H1 (cell line): ENCODE data around the gene NEUROD1. TPM values are rescaled to one million over a fixed set of nuclear protein-coding genes. Genes with fewer than 3 reads are reported as not detected.

Experiments used
- CTCF ChIA-PET: fragments of 300-600 bp; sonication (Branson Sonifier 250); formaldehyde crosslinking; loops from one replicate; lab custom pipeline; 2021; ENCODE audit not compliant: partially characterized antibody; lab: Charles Lee
- POLR2A ChIA-PET: fragments of 300-600 bp; sonication (Branson Sonifier 250); formaldehyde crosslinking; loops from one replicate; lab custom pipeline; 2021; ENCODE audit warnings: inconsistent platforms; ENCODE audit not compliant: partially characterized antibody; lab: Charles Lee
- DNase-seq, 2 experiments: peaks; one replicate each; pipeline versions ENCODE4 v3.0.0 to v3.0.0-alpha.2; 2010 to 2022; ENCODE audit warnings: low spot score in 2 of 2, low read depth in 1 of 2, mixed read lengths in 1 of 2
- FAIRE-seq: peaks from 2 replicates; lab custom pipeline; 2011; peaks lifted over from hg19 to GRCh38; lab: Jason Lieb, UNC
- H2AFZ ChIP-seq: 2 replicates; pipeline ENCODE4 v1.8.1; 2012; ENCODE audit warnings: low read length, inconsistent platforms
- H2AK5ac ChIP-seq: 2 replicates; pipeline ENCODE4 v1.6.1; 2013; ENCODE audit warnings: low read depth, low read length
- H2BK120ac ChIP-seq: replicated peaks from 2 replicates; pipeline ENCODE3; 2013; ENCODE audit warnings: low read depth, low read length, inconsistent platforms
- H2BK12ac ChIP-seq: 2 replicates; pipeline ENCODE4 v1.6.1; 2013; ENCODE audit warnings: low read depth, low read length
- H2BK15ac ChIP-seq: 2 replicates; pipeline ENCODE4 v1.6.1; 2013; ENCODE audit warnings: low read length
- H2BK20ac ChIP-seq: 2 replicates; pipeline ENCODE4 v1.6.1; 2013; ENCODE audit warnings: low read length
- H2BK5ac ChIP-seq: 2 replicates; pipeline ENCODE4 v1.6.1; 2013; ENCODE audit warnings: low read depth, low read length
- H3K14ac ChIP-seq: 2 replicates; pipeline ENCODE4 v1.6.1; 2013; ENCODE audit warnings: inconsistent platforms; ENCODE audit not compliant: insufficient read length
- H3K18ac ChIP-seq: 2 replicates; pipeline ENCODE4 v1.6.1; 2013; ENCODE audit warnings: low read length; ENCODE audit errors: extremely low read depth
- H3K23ac ChIP-seq: 2 replicates; pipeline ENCODE4 v1.6.1; 2013; ENCODE audit warnings: inconsistent platforms; ENCODE audit not compliant: insufficient read length
- H3K23me2 ChIP-seq: 2 replicates; pipeline ENCODE4 v1.6.1; 2013; ENCODE audit warnings: low read depth, low read length
- H3K27ac ChIP-seq: 2 replicates; pipeline ENCODE4 v1.6.1; 2011; ENCODE audit warnings: low read depth, low read length, inconsistent platforms
- H3K27me3 ChIP-seq, 4 experiments: replicated peaks in 1 of 4; 1 replicate in 1 of 4; 2 replicates in 3 of 4; pipeline versions ENCODE4 v1.6.1 to v1.8.1; 2011 to 2013; ENCODE audit warnings: low read length in 3 of 4, mild to moderate bottlenecking in 3 of 4, inconsistent platforms in 2 of 4, mixed read lengths in 2 of 4, moderate library complexity in 1 of 4; ENCODE audit not compliant: control insufficient read depth in 3 of 4, insufficient read depth in 3 of 4; ENCODE audit errors: extremely low read depth in 1 of 4
- H3K36me3 ChIP-seq, 4 experiments: 2 replicates each; pipeline versions ENCODE4 v1.6.1 to v1.8.1; 2011 to 2013; ENCODE audit warnings: mild to moderate bottlenecking in 4 of 4, low read length in 3 of 4, moderate library complexity in 2 of 4, control low read depth in 1 of 4, inconsistent platforms in 1 of 4; ENCODE audit not compliant: insufficient read depth in 4 of 4, control insufficient read depth in 2 of 4
- H3K4ac ChIP-seq: replicated peaks from 2 replicates; pipeline ENCODE3; 2013; ENCODE audit warnings: low read length, low read depth, mixed read lengths, inconsistent platforms; ENCODE audit not compliant: insufficient read length
- H3K4me1 ChIP-seq, 4 experiments: replicated peaks in 1 of 4; 1 replicate in 1 of 4; 2 replicates in 3 of 4; pipeline versions ENCODE4 v1.6.1 to v1.8.1; 2011 to 2013; ENCODE audit warnings: low read length in 3 of 4, inconsistent platforms in 2 of 4, mixed read lengths in 1 of 4; ENCODE audit not compliant: insufficient read depth in 4 of 4, control insufficient read depth in 3 of 4
- H3K4me2 ChIP-seq, 2 experiments: 2 replicates each; pipeline versions ENCODE4 v1.6.1 to v1.8.1; 2011 to 2013; ENCODE audit warnings: low read depth in 2 of 2, low read length in 2 of 2, control low read depth in 1 of 2, inconsistent platforms in 1 of 2, mild to moderate bottlenecking in 1 of 2; ENCODE audit not compliant: insufficient read depth in 1 of 2
- H3K4me3 ChIP-seq, 4 experiments: fragments of 200-600, 300-600 bp in 1 of 4; sonication (generic), shearing (Covaris generic), sonication (Bioruptor Twin) in 1 of 4; 2 replicates each; pipeline versions ENCODE4 v1.5.1 to v1.8.1; 2011 to 2016; ENCODE audit warnings: low read length in 4 of 4, low read depth in 3 of 4, control low read depth in 2 of 4, inconsistent platforms in 2 of 4, mild to moderate bottlenecking in 2 of 4, mixed read lengths in 1 of 4, moderate library complexity in 1 of 4; ENCODE audit not compliant: insufficient read depth in 2 of 4; ENCODE audit errors: extremely low read depth in 1 of 4
- H3K56ac ChIP-seq: replicated peaks from 2 replicates; pipeline ENCODE3; 2013; ENCODE audit warnings: low read depth, mild to moderate bottlenecking, mixed read lengths, low read length, inconsistent platforms; ENCODE audit not compliant: insufficient read length
- H3K79me1 ChIP-seq: 2 replicates; pipeline ENCODE4 v1.6.1; 2013; ENCODE audit warnings: low read depth, low read length, control low read depth
- H3K79me2 ChIP-seq, 2 experiments: 2 replicates each; pipeline versions ENCODE4 v1.6.1 to v1.8.1; 2012 to 2013; ENCODE audit warnings: low read length in 2 of 2, mild to moderate bottlenecking in 2 of 2, inconsistent platforms in 1 of 2; ENCODE audit not compliant: insufficient read depth in 2 of 2, control insufficient read depth in 1 of 2
- H3K9ac ChIP-seq, 4 experiments: replicated peaks in 1 of 4; 1 replicate in 1 of 4; 2 replicates in 3 of 4; pipeline versions ENCODE4 v1.6.1 to v1.8.1; 2011 to 2013; ENCODE audit warnings: low read depth in 3 of 4, low read length in 3 of 4, control low read depth in 2 of 4, mild to moderate bottlenecking in 2 of 4, moderate library complexity in 2 of 4, inconsistent platforms in 1 of 4; ENCODE audit errors: extremely low read depth in 1 of 4
- H3K9me3 ChIP-seq, 2 experiments: 2 replicates each; pipeline versions ENCODE4 v1.6.1 to v1.8.1; 2012 to 2013; ENCODE audit warnings: mild to moderate bottlenecking in 2 of 2, moderate library complexity in 2 of 2, control low read depth in 1 of 2, inconsistent platforms in 1 of 2, low read depth in 1 of 2, low read length in 1 of 2, mixed read lengths in 1 of 2; ENCODE audit not compliant: insufficient read depth in 2 of 2
- H4K20me1 ChIP-seq, 2 experiments: replicated peaks in 1 of 2; 2 replicates each; pipeline versions ENCODE3 to v1.8.1; 2011 to 2013; ENCODE audit warnings: inconsistent platforms in 2 of 2, low read length in 2 of 2, mild to moderate bottlenecking in 1 of 2; ENCODE audit not compliant: insufficient read depth in 2 of 2, control insufficient read depth in 1 of 2
- H4K5ac ChIP-seq: 2 replicates; pipeline ENCODE4 v1.6.1; 2013; ENCODE audit warnings: low read length, low read depth, mixed read lengths, inconsistent platforms; ENCODE audit not compliant: insufficient read length
- H4K8ac ChIP-seq: 2 replicates; pipeline ENCODE4 v1.8.0; 2013; ENCODE audit warnings: mild to moderate bottlenecking, moderate library complexity, low read length, inconsistent platforms; ENCODE audit not compliant: insufficient read depth; ENCODE audit errors: extremely low read depth
- H4K91ac ChIP-seq: replicated peaks from 2 replicates; pipeline ENCODE3; 2013; ENCODE audit warnings: low read length, mixed read lengths, inconsistent platforms; ENCODE audit not compliant: insufficient read length
- CEBPB ChIP-seq: IDR thresholded peaks from 2 replicates; pipeline ENCODE4 v1.6.1; 2012; ENCODE audit warnings: low read depth, low read length
- CTBP2 ChIP-seq: IDR thresholded peaks from 2 replicates; pipeline ENCODE4 v1.7.0; 2011; ENCODE audit warnings: borderline replicate concordance, mild to moderate bottlenecking, moderate library complexity, mixed read lengths, low read length; ENCODE audit not compliant: insufficient read depth, insufficient read length
- FOSL1 ChIP-seq: IDR thresholded peaks from 2 replicates; pipeline ENCODE4 v1.6.1; 2011; ENCODE audit warnings: mild to moderate bottlenecking, low read depth, low read length, moderate library complexity; ENCODE audit not compliant: insufficient read depth
- KDM4A ChIP-seq: IDR thresholded peaks from one replicate; pipeline ENCODE4 v1.7.1; 2012; ENCODE audit warnings: low read depth, mild to moderate bottlenecking, moderate library complexity, low read length, inconsistent platforms; ENCODE audit not compliant: severe bottlenecking
- NRF1 ChIP-seq: IDR thresholded peaks from 2 replicates; pipeline ENCODE4 v1.6.1; 2011; ENCODE audit warnings: mild to moderate bottlenecking, low read depth, low read length, improper control_type of control experiment
- RAD21 ChIP-seq, 2 experiments: IDR thresholded peaks in 1 of 2; conservative IDR thresholded peaks in 1 of 2; 2 replicates each; pipeline ENCODE4 v1.6.1; 2011; ENCODE audit warnings: low read depth in 2 of 2, low read length in 2 of 2, improper control_type of control experiment in 1 of 2, inconsistent platforms in 1 of 2, mild to moderate bottlenecking in 1 of 2, moderate library complexity in 1 of 2
- RNF2 ChIP-seq: fragments of 200-900, 300-1000 bp; sonication (generic); IDR thresholded peaks from 2 replicates; pipeline ENCODE4 v1.7.1; 2016; ENCODE audit warnings: borderline replicate concordance, low read depth, mild to moderate bottlenecking, antibody characterized with exemption, low read length; ENCODE audit not compliant: poor library complexity, severe bottlenecking; ENCODE audit errors: missing control alignments
- SIN3A ChIP-seq, 2 experiments: IDR thresholded peaks in 1 of 2; conservative IDR thresholded peaks in 1 of 2; 2 replicates each; pipeline ENCODE4 v1.6.1; 2011 to 2012; ENCODE audit warnings: low read length in 2 of 2, improper control_type of control experiment in 1 of 2, low read depth in 1 of 2, mild to moderate bottlenecking in 1 of 2
- SIRT6 ChIP-seq: IDR thresholded peaks from one replicate; pipeline ENCODE4 v1.7.1; 2012; ENCODE audit warnings: low read length, inconsistent platforms
- SUZ12 ChIP-seq: fragments of 200-600 bp; sonication (generic); IDR thresholded peaks from 2 replicates; pipeline ENCODE4 v1.6.1; 2012; ENCODE audit warnings: mild to moderate bottlenecking, inconsistent platforms, low read length, moderate library complexity, mixed read lengths
- WGBS, 2 experiments: shearing (Covaris generic) in 1 of 2; methylation state at CpG; one replicate each; pipeline versions ENCODE4 v1.1.6 to v1.1.7; 2013 to 2015; ENCODE audit warnings: low lambda C conversion rate in 2 of 2, mixed read lengths in 2 of 2, inconsistent platforms in 1 of 2, low coverage in 1 of 2, missing lambda C conversion rate in 1 of 2; ENCODE audit not compliant: insufficient replicate concordance in 2 of 2, insufficient coverage in 1 of 2, insufficient read length in 1 of 2; ENCODE audit errors: extremely low coverage in 1 of 2, missing lambda C conversion rate in 1 of 2; 5-methylcytosine and 5-hydroxymethylcytosine counted together
- polyA plus RNA-seq, 7 experiments: library from polyadenylated mRNA; depleted of rRNA in 3 of 7; stranded (reverse) in 5 of 7; unstranded in 2 of 7; fragments of >200 nt in 5 of 7; fragments of 200-250 nt in 2 of 7; gene quantifications; 1 replicate in 5 of 7; 2 replicates in 1 of 7; 4 replicates in 1 of 7; pipeline versions ENCODE4 v1.2.1 to v1.2.3, GENCODE V29; 2011 to 2013; ENCODE audit warnings: missing spikeins in 2 of 7, mixed read lengths in 2 of 7
- total RNA-seq: library from RNA; stranded (reverse); fragmentation: NEBNext Ultra II Directional; extraction: Animal tissue kit (Norgen Biotek cat#: 25700); gene quantifications from 2 replicates; pipeline ENCODE4 v1.2.1, GENCODE V29; 2021

Gene NEUROD1
- total and polyA plus RNA-seq, 2 of the 8 experiments (the other 6 are each of a cell fraction or from before 2014, with no cell fraction given), result 0.08 TPM; not detected in 1

- POLR2A ChIA-PET, result interaction anchor here (0.9 to 1.2 kb wide), 2 partner anchors 10 to 11 kb away, joined by 3 read pairs; no protein-coding TSS in a partner anchor
- peaks cover 25 to 36% of the 10 kb centered on the region in 2 experiments for H4K20me1 ChIP-seq
- H3K4me1 ChIP-seq, result peaks cover 7 to 29% (median 19%) of the 10 kb centered on the region in 4 experiments
- TF ChIP-seq SIRT6 (no peak), CEBPB (0 out of 2 replicates have a peak, but pooled peaks have one; percentile 24), CTBP2 (peak; percentile 58), RNF2 (peak; percentile 93), SIN3A (conservative IDR thresholded peaks at IDR 0.05 in 1 of 2, IDR thresholded peaks at IDR 0.05 in 1 of 2; ENCODE audit: low read depth in 1 of 2, low read length in 2 of 2) (peak; percentile 92 to 93; a peak in 3 of 4 replicates), FOSL1 (no peak), SUZ12 (peak; percentile 69), RAD21 (IDR thresholded peaks at IDR 0.05 in 1 of 2, conservative IDR thresholded peaks at IDR 0.05 in 1 of 2; ENCODE audit: low read depth in 2 of 2, low read length in 2 of 2) (peak; percentile 8 to 19; a peak in 1 of 4 replicates), NRF1 (no peak), KDM4A (no peak)
Measured at GRCh38 chr2:181677912-181678586, 2.3 kb downstream of the NEUROD1 start.

More at GRCh38 chr2:181677912-181678586, 2.3 kb downstream of the NEUROD1 start:
- H3K9me3 ChIP-seq, result no peaks in the 10 kb centered on the region
- no peaks in the 10 kb centered on the region for H3K79me1 ChIP-seq
- peak overlapping the region in 1 of 4 experiments; percentile 44; a peak in 2 of 8 replicates for H3K4me3 ChIP-seq
- no peak overlapping the region for H3K9ac ChIP-seq
- no peaks in the 10 kb centered on the region for H3K79me2 ChIP-seq
- peak in 1 of 2 experiments; percentile 89 for DNase-seq
- no peak overlapping the region for H3K14ac ChIP-seq
- peak overlapping the region; percentile 49 to 100 for H3K4me2 ChIP-seq
- no peak overlapping the region for H3K4ac ChIP-seq
- no peak overlapping the region for H2BK12ac ChIP-seq
- FAIRE-seq, result no peak
- no peak overlapping the region for H3K56ac ChIP-seq
- H3K36me3 ChIP-seq, result no peaks in the 10 kb centered on the region; a peak in 1 of 8 replicates
- H3K23ac ChIP-seq, result no peak overlapping the region
- H2BK120ac ChIP-seq, result no peak overlapping the region
- H4K91ac ChIP-seq, result no peak overlapping the region
- peak overlapping the region; percentile 72; the same call in 1 of the 2 replicates for H2AK5ac ChIP-seq
- H3K18ac ChIP-seq, result no peak overlapping the region
- no peak overlapping the region for H2BK20ac ChIP-seq
- H2AFZ ChIP-seq, result no peak overlapping the region
- no peak overlapping the region for H4K8ac ChIP-seq
- peaks cover 56 to 75% (median 62%) of the 10 kb centered on the region in 4 experiments for H3K27me3 ChIP-seq
- CTCF ChIA-PET, result interaction anchor here (0.5 to 2.2 kb wide), 5 partner anchors 9 to 315 kb away, joined by 3 to 10 read pairs (median 3); partner anchors contain the start of gene CERKL
- no peak overlapping the region for H4K5ac ChIP-seq
- no peak overlapping the region for H2BK15ac ChIP-seq
- no peak overlapping the region for H3K27ac ChIP-seq
- H3K23me2 ChIP-seq, result peaks cover 10% of the 10 kb centered on the region; the same call in 1 of the 2 replicates
- no peak overlapping the region for H2BK5ac ChIP-seq
- WGBS, 2 experiments, result 15% methylated on average over 41 of the region's 41 CpGs; no CpG with 5 or more reads in 1 of the 2 experiments
